Measurements from ENCODE around the gene PTGES3. TPM values are rescaled to one million over a fixed set of nuclear protein-coding genes. Genes with fewer than 3 reads are reported as not detected.

PTGES3 gene
- total RNA-seq, 1 donor from 2014 or later: 298 TPM

DNA sequence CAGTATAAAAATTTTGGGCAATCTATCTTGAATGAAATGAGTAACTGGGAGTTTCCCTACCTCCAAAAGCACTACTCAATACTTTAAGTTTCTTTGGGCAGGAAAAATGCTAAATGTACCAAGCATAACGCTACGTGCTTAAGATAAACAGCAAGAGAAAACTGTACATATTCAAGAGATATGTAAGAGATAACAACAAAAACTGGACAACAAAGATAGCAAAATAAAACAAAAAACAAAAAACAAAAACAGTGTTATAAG, 20.0 kb downstream of the PTGES3 start:
- Histone ChIP-seq H3K4me2 (no peak overlapping the region), H3K4me3 (no peak overlapping the region), H3K4me1 (no peaks in the 10 kb centered on the region), H3K9me3 (ENCODE audit: low read depth) (no peaks in the 10 kb centered on the region), H2AFZ (replicated peaks) (no peak overlapping the region), H3F3A (ENCODE audit: low read depth) (peaks cover 64% of the 10 kb centered on the region), H3K9ac (no peak overlapping the region), H3K27ac (no peak overlapping the region), H4K20me1 (ENCODE audit: low read depth) (peaks cover 36% of the 10 kb centered on the region), H3K79me2 (ENCODE audit: low read depth) (peaks cover 61% of the 10 kb centered on the region), H3K36me3 (peaks cover 52% of the 10 kb centered on the region), H3K27me3 (no peaks in the 10 kb centered on the region)
- Mint-ChIP-seq H3K4me3 (no peak overlapping the region), H3K4me1 (no peaks in the 10 kb centered on the region), H3K27ac (no peak overlapping the region), H3K9me3 (no peaks in the 10 kb centered on the region), H3K27me3 (ENCODE audit: insufficient read depth, low read depth) (no peaks in the 10 kb centered on the region), H3K36me3 (peaks cover 44% of the 10 kb centered on the region)
- TF ChIP-seq EZH2 (IDR thresholded peaks at IDR 0.05) (no peak), EZH2phosphoT487 (IDR thresholded peaks at IDR 0.05) (no peak)
- TF ChIP-seq, protein P1, sequence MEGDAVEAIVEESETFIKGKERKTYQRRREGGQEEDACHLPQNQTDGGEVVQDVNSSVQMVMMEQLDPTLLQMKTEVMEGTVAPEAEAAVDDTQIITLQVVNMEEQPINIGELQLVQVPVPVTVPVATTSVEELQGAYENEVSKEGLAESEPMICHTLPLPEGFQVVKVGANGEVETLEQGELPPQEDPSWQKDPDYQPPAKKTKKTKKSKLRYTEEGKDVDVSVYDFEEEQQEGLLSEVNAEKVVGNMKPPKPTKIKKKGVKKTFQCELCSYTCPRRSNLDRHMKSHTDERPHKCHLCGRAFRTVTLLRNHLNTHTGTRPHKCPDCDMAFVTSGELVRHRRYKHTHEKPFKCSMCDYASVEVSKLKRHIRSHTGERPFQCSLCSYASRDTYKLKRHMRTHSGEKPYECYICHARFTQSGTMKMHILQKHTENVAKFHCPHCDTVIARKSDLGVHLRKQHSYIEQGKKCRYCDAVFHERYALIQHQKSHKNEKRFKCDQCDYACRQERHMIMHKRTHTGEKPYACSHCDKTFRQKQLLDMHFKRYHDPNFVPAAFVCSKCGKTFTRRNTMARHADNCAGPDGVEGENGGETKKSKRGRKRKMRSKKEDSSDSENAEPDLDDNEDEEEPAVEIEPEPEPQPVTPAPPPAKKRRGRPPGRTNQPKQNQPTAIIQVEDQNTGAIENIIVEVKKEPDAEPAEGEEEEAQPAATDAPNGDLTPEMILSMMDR (IDR thresholded peaks at IDR 0.05): no peak
- DNase-seq (ENCODE audit: low spot score): no peak

DNA sequence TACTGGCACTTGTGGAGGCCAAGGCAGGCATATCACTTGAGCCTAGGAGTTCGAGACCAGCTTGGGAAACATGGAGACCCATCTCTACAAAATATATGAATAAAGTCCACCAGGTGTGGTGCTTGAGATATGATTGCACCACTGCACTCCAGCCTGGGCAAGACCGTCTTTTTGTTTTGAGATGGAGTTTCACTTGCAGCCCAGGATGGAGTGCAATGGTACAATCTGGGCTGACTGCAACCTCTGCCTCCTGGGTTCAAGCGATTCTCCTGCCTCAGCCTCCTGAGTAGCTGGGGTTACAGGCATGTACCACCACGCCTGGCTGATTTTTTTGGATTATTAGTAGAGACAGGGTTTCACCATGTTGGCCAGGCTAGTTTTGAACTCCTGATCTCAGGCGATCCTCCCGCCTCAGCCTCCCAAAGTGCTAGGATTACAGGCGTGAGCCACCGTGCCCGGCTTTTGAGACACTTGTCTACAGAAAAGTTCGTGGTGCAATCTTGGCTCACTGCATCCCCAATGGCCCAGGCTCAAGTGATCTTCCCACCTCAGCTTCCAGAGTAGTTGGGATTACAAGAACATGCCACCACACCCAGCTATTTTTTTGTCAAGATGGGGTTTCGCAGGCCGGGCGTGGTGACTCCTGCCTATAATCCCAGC, 26.0 kb downstream of the PTGES3 start:
- H3K27ac Mint-ChIP-seq: no peak overlapping the region
- TF ChIP-seq EZH2phosphoT487 (IDR thresholded peaks at IDR 0.05) (no peak), EZH2 (IDR thresholded peaks at IDR 0.05) (no peak)
- TF ChIP-seq, protein P1 (IDR thresholded peaks at IDR 0.05): no peak
- H3K4me3 ChIP-seq: no peak overlapping the region
- peaks cover 8% of the 10 kb centered on the region for H4K20me1 ChIP-seq (ENCODE audit: low read depth)
- DNase-seq (ENCODE audit: low spot score): no peak
- H3K4me1 ChIP-seq: no peaks in the 10 kb centered on the region
- no peak overlapping the region for H3K9ac ChIP-seq
- H3K36me3 ChIP-seq: peaks cover 12% of the 10 kb centered on the region
- H3K27ac ChIP-seq: no peak overlapping the region
- no peaks in the 10 kb centered on the region for H3K9me3 Mint-ChIP-seq
- no peaks in the 10 kb centered on the region for H3K27me3 Mint-ChIP-seq (ENCODE audit: insufficient read depth, low read depth)
- no peak overlapping the region for H3K4me3 Mint-ChIP-seq
- peaks cover 17% of the 10 kb centered on the region for H3K36me3 Mint-ChIP-seq
- H3K9me3 ChIP-seq (ENCODE audit: low read depth): no peaks in the 10 kb centered on the region
- H3K4me2 ChIP-seq: no peak overlapping the region
- H3K27me3 ChIP-seq: no peaks in the 10 kb centered on the region
- peaks cover 48% of the 10 kb centered on the region for H3F3A ChIP-seq (ENCODE audit: low read depth)
- H3K4me1 Mint-ChIP-seq: no peaks in the 10 kb centered on the region
- no peak overlapping the region for H2AFZ ChIP-seq (replicated peaks)
- H3K79me2 ChIP-seq (ENCODE audit: low read depth): peaks cover 5% of the 10 kb centered on the region

DNA sequence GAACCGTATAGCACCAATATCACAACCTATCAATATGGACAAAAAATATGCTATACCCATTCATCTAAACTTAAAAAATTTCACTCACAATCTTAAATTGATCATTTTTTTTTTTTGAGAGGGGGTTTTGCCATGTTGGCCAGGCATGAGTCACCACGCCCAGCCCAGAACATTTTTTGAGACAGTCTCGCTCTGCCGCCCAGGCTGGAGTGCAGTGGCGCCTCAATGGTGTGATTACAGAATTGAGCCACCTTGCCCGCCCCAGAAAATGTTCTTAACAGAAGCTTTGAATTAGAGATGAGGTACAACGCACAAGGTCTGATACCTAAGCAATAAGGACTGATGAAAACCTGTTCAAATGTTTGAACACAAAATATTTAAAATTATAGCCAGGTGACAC, 26.5 kb downstream of the PTGES3 start:
- no peak for DNase-seq (ENCODE audit: low spot score)
- Mint-ChIP-seq H3K4me1 (no peaks in the 10 kb centered on the region), H3K27me3 (ENCODE audit: insufficient read depth, low read depth) (no peaks in the 10 kb centered on the region), H3K36me3 (peaks cover 17% of the 10 kb centered on the region), H3K9me3 (no peaks in the 10 kb centered on the region), H3K4me3 (no peak overlapping the region), H3K27ac (no peak overlapping the region)
- Histone ChIP-seq H3K4me2 (no peak overlapping the region), H3K79me2 (ENCODE audit: low read depth) (no peaks in the 10 kb centered on the region), H3K9me3 (ENCODE audit: low read depth) (no peaks in the 10 kb centered on the region), H2AFZ (replicated peaks) (no peak overlapping the region), H3K27me3 (no peaks in the 10 kb centered on the region), H3K9ac (no peak overlapping the region), H3K36me3 (peaks cover 12% of the 10 kb centered on the region), H3K4me3 (no peak overlapping the region), H3F3A (ENCODE audit: low read depth) (peaks cover 46% of the 10 kb centered on the region), H4K20me1 (ENCODE audit: low read depth) (peaks cover 8% of the 10 kb centered on the region), H3K4me1 (no peaks in the 10 kb centered on the region), H3K27ac (no peak overlapping the region)
- TF ChIP-seq, protein P1 (IDR thresholded peaks at IDR 0.05): no peak
- TF ChIP-seq EZH2 (IDR thresholded peaks at IDR 0.05): no peak
- no peak for TF ChIP-seq EZH2phosphoT487 (IDR thresholded peaks at IDR 0.05)
